ENCODE results near the gene SCYGR5.

The SCYGR5 gene

DNA sequence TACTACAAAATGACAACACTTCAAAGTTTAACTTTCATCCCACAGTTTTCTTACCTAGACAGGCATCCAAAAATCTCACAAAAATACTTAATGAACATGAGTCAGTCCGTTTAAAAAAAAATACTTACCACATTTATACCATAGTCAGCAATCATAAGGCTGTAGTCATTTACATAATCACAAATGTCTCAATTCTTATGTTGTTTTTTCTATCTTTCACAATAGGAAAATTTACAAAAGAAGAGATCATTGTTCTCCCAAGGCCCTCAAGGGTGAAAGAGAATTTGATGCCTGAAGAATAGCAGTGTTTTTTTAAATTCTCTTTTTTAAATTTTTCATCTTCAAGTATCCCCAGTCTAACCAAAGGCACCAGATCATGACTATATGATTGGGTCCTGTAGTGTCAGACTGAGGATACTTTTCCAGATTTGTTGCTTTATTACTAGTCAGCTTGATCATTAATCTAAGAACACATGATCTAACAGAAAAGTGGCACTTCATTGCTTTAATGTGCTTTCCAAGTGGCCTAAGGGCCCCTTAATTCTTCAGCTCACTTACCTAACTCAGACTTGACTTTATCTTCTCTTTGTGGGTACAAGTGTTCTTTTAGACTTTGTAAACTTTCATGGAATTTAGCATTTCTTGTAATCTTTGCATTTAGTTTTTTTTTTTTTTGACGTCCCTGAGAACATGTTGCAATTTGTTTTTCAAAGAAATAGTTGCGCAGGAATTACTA lies 4.7 kb downstream of the SCYGR5 start:
- in situ Hi-C loops (cut with HindIII; ENCODE audit: low sequenced_read_pairs): loop anchor here (5.0 kb wide), 1 partner anchor 44 kb away; no protein-coding TSS in a partner anchor

DNA sequence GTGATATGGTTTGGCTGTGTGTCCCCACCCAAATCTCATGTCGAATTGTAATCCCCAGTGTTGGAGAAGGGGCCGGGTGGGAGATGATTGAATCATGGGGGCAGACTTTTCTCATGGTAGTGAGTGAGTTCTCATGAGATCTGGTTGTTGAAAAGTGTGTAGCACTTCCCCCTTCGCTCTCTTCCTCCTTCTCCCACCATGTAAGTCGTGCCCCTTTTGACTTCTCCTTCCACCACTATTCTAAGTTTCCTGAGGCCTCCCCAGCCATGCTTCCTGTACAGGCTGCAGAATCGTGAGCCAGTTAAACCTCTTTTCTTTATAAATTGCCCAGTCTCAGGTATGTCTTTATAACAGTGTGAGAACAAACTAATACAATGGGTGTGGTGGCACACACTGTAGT lies 7.0 kb downstream of the SCYGR5 start:
- in situ Hi-C loops (cut with HindIII; ENCODE audit: low sequenced_read_pairs): loop anchor here (5.0 kb wide), 1 partner anchor 46 kb away; no protein-coding TSS in a partner anchor

DNA sequence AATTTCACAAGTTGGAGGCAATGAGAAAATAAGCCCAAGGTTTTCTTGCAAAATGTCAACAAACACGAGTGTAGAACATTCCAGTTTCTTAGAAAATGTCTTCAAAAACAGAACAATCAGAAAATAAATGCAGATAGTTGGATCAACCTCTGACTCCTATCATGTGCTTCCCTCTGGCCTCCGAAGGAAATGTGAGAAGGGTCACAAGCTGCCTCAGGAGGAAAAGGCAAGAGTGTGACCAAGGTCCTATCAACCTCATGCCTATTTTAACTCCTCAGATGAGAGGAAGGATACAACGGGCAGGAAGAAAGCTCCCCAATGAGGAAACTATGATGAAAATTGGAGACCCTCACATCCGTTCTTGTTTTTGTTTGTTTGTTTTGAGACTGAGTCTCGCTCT lies 7.9 kb downstream of the SCYGR5 start:
- in situ Hi-C loops (cut with HindIII; ENCODE audit: low sequenced_read_pairs): loop anchor here (5.0 kb wide), 1 partner anchor 47 kb away; no protein-coding TSS in a partner anchor

DNA sequence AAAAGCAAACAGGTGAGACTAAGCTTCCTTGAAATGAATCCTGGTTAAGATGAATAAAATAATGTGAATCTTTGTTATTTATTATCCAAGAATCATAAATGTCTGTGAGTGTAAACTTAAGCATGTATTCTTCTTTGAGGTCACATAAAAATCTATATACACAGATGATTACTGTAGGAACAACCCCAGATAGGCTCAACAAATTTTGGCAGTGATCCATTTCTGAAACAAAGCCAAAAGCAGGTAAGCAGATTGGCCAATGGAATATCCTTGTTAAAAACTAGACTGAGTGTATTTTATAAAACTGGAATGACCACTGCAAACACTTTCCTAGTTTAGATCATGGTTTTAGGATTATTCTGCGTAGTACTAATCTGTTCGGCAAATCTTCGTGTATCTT lies 11.3 kb downstream of the SCYGR5 start:
- in situ Hi-C loops (cut with HindIII; ENCODE audit: low sequenced_read_pairs): no loop called here

DNA sequence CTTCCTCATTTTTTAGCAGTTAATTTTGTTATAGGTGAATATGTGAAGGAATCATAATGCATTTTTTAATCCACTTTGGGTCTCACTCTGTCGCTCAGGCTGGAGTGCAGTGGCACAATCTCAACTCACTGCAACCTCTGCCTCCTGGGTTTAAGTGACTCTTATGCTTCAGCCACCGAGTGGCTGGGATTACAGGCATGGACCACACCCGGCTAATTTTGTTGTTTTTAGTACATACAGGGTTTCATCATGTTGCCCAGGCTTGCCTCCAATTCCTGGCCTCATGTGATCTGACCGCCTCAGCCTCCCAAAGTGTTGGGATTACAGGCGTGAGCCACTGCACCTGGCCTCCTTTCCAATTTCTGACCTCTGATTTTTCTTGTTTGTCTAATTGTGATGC lies 17.7 kb downstream of the SCYGR5 start:
- in situ Hi-C loops (cut with HindIII; ENCODE audit: low sequenced_read_pairs): no loop called here

DNA sequence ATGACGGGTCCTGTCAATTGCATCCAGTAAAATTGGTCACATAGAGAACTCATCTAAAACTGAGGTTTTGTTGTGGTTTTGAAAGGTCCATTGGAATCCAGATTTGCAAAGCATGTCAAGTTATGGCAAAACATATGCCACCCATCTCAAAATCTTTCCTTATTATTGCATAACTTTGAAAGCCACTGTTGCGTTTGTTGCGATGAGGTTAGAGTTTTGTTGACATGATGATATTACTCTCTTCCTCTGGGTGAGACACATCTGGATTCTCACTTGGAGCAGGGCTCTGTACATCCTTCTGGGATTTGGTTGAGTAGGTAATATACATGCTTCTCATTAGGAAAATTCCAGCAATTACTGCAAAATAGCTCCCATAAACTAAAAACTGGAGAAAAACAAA lies 20.6 kb downstream of the SCYGR5 start:
- in situ Hi-C loops (cut with HindIII; ENCODE audit: low sequenced_read_pairs): no loop called here

DNA sequence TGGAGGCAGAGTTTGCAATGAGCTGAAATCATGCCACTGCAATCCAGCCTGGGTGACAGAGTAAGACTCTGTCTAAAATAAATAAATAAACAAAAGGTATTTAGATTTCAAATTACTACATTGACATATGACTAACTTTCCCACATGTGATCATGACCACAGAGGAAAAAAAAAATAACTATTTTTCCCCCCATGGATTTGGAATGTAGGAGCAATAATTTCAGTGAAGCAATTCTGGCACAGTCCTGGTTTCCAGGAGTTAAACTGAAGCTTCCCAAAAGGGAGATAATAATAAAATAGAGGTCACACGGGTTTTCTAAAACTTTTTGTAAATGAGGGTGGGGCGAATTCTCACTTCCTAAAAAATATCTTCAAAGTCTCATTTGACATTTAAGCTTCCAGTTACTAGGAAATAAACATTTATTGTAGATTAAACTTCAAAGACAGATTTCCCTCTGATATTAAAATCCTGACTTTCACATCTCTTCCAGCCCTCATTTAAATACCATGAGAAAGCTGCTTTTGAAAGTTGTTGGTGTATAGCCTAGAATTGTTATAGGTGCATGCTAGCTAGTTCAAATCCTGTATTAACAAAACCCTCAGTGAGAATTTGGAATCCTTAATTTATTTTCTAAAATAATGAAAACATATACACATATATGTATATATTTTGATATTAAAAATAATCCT lies 30.5 kb downstream of the SCYGR5 start:
- in situ Hi-C loops (cut with HindIII; ENCODE audit: low sequenced_read_pairs): no loop called here

DNA sequence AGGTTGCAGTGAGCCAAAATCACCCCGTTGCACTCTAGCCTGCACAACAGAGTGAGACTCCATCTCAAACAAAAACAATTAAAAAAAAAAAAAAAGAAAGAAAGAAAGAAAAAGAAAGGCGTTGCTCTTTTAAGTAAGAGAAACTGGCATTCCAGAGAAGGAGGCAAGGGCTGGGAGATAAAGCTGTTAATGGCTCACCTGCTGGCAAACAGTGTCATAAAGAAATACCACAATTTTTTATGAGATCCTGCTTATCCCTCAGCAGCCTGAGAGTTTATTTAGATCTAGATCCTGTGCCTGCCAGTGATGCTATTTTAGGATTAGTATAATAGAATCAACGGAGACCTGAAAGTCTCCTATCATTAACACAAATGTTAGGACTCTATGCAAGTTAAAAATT lies 35.0 kb downstream of the SCYGR5 start:
- in situ Hi-C loops (cut with HindIII; ENCODE audit: low sequenced_read_pairs): no loop called here

DNA sequence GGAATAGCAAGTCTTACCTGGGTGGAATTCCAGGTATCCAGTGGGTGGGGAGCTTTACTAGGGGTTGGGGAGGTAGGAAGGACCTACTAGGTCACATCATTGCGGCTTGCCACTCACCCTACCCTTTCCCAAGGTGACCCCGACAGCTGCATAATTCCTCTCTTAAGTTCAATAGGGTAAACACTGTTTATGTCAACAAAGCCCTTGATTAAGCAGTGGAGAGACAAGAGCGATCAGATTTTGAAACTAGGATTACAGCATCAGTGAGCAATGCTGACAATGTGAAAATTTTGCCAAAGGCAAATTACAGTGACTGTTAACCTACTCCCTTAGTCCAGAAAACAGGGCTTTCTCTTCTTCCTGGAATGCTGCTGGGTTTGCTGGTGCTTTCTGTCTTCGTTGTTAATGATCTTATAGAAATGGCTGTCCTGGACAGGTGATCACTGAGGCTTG lies 36.7 kb downstream of the SCYGR5 start:
- in situ Hi-C loops (cut with HindIII; ENCODE audit: low sequenced_read_pairs): no loop called here

DNA sequence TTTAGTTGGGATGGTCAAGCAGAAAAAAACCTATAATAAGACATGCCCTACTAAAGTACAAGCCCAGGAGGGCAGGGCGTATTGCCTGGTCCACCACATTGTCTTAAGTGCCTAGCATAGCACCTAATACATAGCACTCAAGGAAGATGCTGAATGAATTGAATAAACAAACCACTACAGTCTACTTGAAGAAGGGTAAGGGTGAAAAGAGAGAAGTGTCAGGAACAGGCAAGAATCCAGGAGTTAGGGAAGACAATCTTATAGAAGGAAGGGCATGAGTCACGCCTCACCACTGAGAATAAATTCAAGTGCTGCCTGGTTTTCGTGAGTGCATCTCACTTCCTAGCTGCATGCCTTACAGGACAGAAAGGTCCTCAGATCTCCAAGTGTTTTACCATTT lies 37.4 kb downstream of the SCYGR5 start:
- in situ Hi-C loops (cut with HindIII; ENCODE audit: low sequenced_read_pairs): no loop called here

DNA sequence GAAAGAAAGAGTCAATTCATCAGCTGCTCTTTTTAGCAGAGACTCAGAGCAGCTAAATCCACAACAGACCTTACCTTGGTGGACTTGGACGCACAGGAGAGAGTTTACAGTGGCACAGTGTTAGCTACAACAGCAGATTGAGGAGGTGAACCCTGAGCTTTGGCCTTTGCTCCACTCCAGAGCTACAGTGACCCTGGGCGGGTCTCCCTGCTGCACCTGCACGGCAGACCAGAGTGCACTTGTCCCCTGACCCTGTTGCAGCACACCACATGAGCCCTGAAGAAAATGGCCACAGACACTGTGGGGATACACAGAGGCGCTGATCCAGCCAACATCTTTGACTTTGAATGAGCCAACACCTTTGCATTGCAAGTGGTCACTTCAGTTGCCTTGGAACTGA lies 40.3 kb downstream of the SCYGR5 start:
- in situ Hi-C loops (cut with HindIII; ENCODE audit: low sequenced_read_pairs): no loop called here

DNA sequence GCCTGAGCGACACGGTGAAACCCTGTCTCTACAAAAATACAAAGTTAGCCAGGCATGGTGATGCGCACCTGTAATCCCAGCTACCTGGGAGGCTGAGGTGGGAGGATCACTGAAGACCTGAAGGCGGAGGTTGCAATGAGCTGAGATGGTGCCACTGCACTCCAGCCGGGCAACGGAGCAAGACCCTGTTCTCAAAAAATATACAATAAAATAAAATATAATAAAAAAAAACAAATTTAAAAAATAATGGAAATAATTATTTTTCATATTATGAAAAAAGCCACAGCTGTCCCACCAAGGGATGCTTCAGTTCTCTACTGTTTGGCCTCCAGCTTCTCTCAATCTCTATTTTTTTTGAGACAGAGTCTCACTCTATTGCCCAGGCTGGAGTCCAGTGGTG lies 40.8 kb downstream of the SCYGR5 start:
- in situ Hi-C loops (cut with HindIII; ENCODE audit: low sequenced_read_pairs): no loop called here

DNA sequence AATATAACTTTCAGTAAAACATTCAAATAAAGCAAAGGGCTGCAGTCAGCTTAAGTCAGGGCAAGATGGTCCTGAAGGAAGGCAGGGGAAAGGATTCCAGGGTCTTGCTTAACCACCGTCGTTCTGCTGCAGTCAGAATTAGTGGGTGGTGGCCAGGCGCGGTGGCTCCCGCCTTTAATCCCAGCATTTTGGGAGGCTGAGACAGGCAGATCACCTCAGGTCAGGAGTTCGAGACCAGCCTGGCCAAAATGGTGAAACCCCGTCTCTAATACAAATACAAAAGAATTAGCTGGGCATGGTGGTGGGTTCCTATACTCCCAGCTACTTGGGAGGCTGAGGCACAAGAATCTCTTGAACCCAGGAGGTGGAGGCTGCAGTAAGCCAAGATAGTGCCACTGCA lies 44.4 kb downstream of the SCYGR5 start:
- in situ Hi-C loops (cut with HindIII; ENCODE audit: low sequenced_read_pairs): no loop called here

DNA sequence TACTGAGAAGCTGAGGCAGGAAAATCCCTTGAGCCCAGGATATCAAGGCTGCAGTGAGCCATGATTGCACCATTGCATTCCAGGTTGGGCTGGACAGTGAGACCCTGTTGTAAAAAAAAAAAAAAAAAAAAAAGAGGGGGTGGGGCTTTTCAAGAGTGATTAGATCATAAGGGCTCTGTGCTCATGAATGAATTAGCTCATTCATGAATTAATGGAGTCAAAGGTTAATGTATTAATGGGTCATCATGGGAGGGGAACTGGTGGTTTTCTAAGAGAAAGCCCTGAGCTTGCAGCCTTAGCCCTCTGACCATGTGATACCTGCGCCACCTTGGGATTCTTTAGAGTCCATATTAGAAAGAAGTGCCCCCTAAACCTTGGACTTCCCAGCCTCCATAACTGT lies 46.7 kb downstream of the SCYGR5 start:
- in situ Hi-C loops (cut with HindIII; ENCODE audit: low sequenced_read_pairs): no loop called here

DNA sequence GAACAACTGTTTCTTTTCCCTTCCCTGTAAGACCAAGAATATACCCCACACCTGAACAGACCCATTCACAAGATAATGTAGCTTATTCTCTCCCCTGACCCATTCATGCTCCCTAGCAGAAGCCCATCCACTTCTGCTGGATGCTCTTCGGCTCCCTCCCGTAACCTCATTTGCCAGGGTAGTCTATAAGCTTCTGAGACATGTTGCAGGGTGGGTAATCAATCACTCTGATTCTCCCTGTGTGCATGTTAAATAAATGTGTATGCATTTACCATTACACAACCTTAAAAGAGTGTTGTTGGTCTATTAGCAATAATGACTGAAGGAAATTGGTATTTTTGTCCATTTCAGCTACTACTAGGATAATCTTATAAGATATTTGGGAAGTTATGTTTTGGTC lies 49.9 kb downstream of the SCYGR5 start:
- in situ Hi-C loops (cut with HindIII; ENCODE audit: low sequenced_read_pairs): loop anchor here (5.0 kb wide), 1 partner anchor 104 kb away; the partner anchor contains the start of gene SCYGR3
